Keratinocyte (primary cell): ENCODE data around the gene KRT7. TPM values are rescaled to one million over a fixed set of nuclear protein-coding genes. Genes with fewer than 3 reads are reported as not detected.

Experiments
- DNase-seq: peaks from one replicate; pipeline ENCODE4 v3.0.0-alpha.2; 2011; ENCODE audit warnings: low read depth, missing footprints, low spot score
- FAIRE-seq: peaks from 2 replicates; lab custom pipeline; 2011; peaks lifted over from hg19 to GRCh38; lab: Jason Lieb, UNC
- H2AFZ ChIP-seq: 2 replicates; pipeline ENCODE4 v1.6.0; 2012; ENCODE audit warnings: low read length, control low read depth, inconsistent platforms; ENCODE audit not compliant: control insufficient read depth
- H3K27ac ChIP-seq: 2 replicates; pipeline ENCODE4 v1.5.1; 2011; ENCODE audit warnings: low read length; ENCODE audit not compliant: control insufficient read depth, insufficient read depth
- H3K27me3 ChIP-seq: 3 replicates; pipeline ENCODE4 v1.6.0; 2011; ENCODE audit warnings: low read length; ENCODE audit not compliant: control insufficient read depth, insufficient read depth; ENCODE audit errors: extremely low read depth
- H3K36me3 ChIP-seq, 2 experiments: 2 replicates in 1 of 2; 3 replicates in 1 of 2; pipeline ENCODE4 v1.5.1; 2011; ENCODE audit warnings: low read length in 2 of 2, mild to moderate bottlenecking in 1 of 2; ENCODE audit not compliant: control insufficient read depth in 2 of 2, insufficient read depth in 2 of 2; ENCODE audit errors: extremely low read depth in 1 of 2
- H3K4me1 ChIP-seq: 3 replicates; pipeline ENCODE4 v1.5.1; 2011; ENCODE audit warnings: low read length; ENCODE audit not compliant: control insufficient read depth, insufficient read depth; ENCODE audit errors: extremely low read depth
- H3K4me2 ChIP-seq: 3 replicates; pipeline ENCODE4 v1.6.0; 2011; ENCODE audit warnings: low read depth, low read length; ENCODE audit not compliant: control insufficient read depth, insufficient read depth; ENCODE audit errors: extremely low read depth
- H3K4me3 ChIP-seq, 3 experiments: fragments of 200-600 bp in 1 of 3; sonication (generic) in 1 of 3; 2 replicates in 2 of 3; 3 replicates in 1 of 3; pipeline ENCODE4 v1.5.1; 2011 to 2016; ENCODE audit warnings: low read length in 3 of 3, mild to moderate bottlenecking in 3 of 3, control low read depth in 2 of 3, inconsistent platforms in 1 of 3, low read depth in 1 of 3, mixed read lengths in 1 of 3, mixed run types in 1 of 3, moderate library complexity in 1 of 3; ENCODE audit not compliant: control insufficient read depth in 2 of 3, insufficient read depth in 2 of 3; ENCODE audit errors: extremely low read depth in 1 of 3
- H3K79me2 ChIP-seq: 2 replicates; pipeline ENCODE4 v1.6.0; 2012; ENCODE audit warnings: low read length; ENCODE audit not compliant: control insufficient read depth, insufficient read depth
- H3K9ac ChIP-seq: 3 replicates; pipeline ENCODE4 v1.6.0; 2011; ENCODE audit warnings: low read length; ENCODE audit not compliant: control insufficient read depth, insufficient read depth; ENCODE audit errors: extremely low read depth
- H3K9me1 ChIP-seq: 3 replicates; pipeline ENCODE4 v1.6.0; 2011; ENCODE audit warnings: low read length; ENCODE audit not compliant: control insufficient read depth, insufficient read depth; ENCODE audit errors: extremely low read depth
- H3K9me3 ChIP-seq: 2 replicates; pipeline ENCODE4 v1.5.1; 2012; ENCODE audit warnings: low read depth, low read length; ENCODE audit not compliant: control insufficient read depth
- H4K20me1 ChIP-seq: 3 replicates; pipeline ENCODE4 v1.6.0; 2011; ENCODE audit warnings: low read length; ENCODE audit not compliant: control insufficient read depth, insufficient read depth; ENCODE audit errors: extremely low read depth
- EZH2 ChIP-seq: IDR thresholded peaks from one replicate; pipeline ENCODE4 v1.6.1; 2012; ENCODE audit warnings: inconsistent platforms, mild to moderate bottlenecking, low read length, moderate library complexity
- dilution Hi-C: fragments of 300-500 bp; cut with MboI; formaldehyde crosslinking; loops from one replicate; pipeline ENCODE4 v1.7.0; 2020; ENCODE audit warnings: low sequenced_read_pairs; ENCODE audit not compliant: extremely low pct_ligation_motif_present
- polyA plus RNA-seq, 5 experiments: library from polyadenylated mRNA; depleted of rRNA in 3 of 5; stranded (reverse) in 3 of 5; stranded (forward) in 1 of 5; unstranded in 1 of 5; fragments of >200 nt; gene quantifications; 1 replicate in 1 of 5; 2 replicates in 3 of 5; 3 replicates in 1 of 5; pipeline versions ENCODE4 v1.2.1 to v1.2.3, GENCODE V29; 2011 to 2012; ENCODE audit warnings: missing spikeins in 2 of 5, low read depth in 1 of 5, low replicate concordance in 1 of 5
- TF ChIP-seq, protein P1 (sequence below), 3 experiments: IDR thresholded peaks in 1 of 3; conservative IDR thresholded peaks in 1 of 3; optimal IDR thresholded peaks in 1 of 3; 2 replicates in 2 of 3; 3 replicates in 1 of 3; pipeline versions ENCODE3 to v1.5.1; 2011; ENCODE audit warnings: low read length in 3 of 3, mild to moderate bottlenecking in 3 of 3, moderate library complexity in 2 of 3, control low read depth in 1 of 3, inconsistent platforms in 1 of 3; ENCODE audit not compliant: insufficient read depth in 2 of 3; ENCODE audit errors: extremely low read depth in 1 of 3

KRT7 gene
- polyA plus RNA-seq, 1 donor (not counting 4 experiments of a cell fraction or from before 2014, with no cell fraction given), result 112 TPM

DNA sequence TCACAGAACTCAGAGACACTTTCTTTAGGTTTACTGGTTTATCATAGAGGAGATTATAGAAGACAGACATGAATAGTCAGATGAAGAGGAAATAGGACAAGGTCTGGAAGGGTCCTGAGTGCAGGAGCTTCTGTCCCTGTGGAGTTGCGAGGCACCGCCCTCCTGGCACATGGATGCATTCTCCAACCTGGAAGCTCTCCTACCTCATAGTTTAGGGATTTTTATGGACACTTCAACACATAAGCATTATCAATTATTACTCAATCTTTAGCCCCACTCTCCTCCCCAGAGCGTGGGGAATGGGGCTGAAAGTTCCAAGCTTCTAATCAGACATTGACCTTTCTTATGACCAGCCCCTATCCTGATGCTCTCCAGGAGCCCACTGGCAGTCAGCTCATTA, 12.6 kb upstream of the KRT7 start:
- no peaks in the 10 kb centered on the region for H3K79me2 ChIP-seq
- no peak overlapping the region for H3K4me2 ChIP-seq
- no peak overlapping the region for H3K4me3 ChIP-seq
- DNase-seq (no peak), FAIRE-seq (no peak)
- TF ChIP-seq, protein P1, sequence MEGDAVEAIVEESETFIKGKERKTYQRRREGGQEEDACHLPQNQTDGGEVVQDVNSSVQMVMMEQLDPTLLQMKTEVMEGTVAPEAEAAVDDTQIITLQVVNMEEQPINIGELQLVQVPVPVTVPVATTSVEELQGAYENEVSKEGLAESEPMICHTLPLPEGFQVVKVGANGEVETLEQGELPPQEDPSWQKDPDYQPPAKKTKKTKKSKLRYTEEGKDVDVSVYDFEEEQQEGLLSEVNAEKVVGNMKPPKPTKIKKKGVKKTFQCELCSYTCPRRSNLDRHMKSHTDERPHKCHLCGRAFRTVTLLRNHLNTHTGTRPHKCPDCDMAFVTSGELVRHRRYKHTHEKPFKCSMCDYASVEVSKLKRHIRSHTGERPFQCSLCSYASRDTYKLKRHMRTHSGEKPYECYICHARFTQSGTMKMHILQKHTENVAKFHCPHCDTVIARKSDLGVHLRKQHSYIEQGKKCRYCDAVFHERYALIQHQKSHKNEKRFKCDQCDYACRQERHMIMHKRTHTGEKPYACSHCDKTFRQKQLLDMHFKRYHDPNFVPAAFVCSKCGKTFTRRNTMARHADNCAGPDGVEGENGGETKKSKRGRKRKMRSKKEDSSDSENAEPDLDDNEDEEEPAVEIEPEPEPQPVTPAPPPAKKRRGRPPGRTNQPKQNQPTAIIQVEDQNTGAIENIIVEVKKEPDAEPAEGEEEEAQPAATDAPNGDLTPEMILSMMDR (optimal IDR thresholded peaks at IDR 0.05 in 1 of 3, IDR thresholded peaks at IDR 0.05 in 1 of 3, conservative IDR thresholded peaks at IDR 0.05 in 1 of 3; ENCODE audit: extremely low read depth in 1 of 3, insufficient read depth in 2 of 3, low read length in 3 of 3), result no peak
- no peak for TF ChIP-seq EZH2
- H3K27me3 ChIP-seq, result no peaks in the 10 kb centered on the region
- peaks cover 43% of the 10 kb centered on the region for H3K4me1 ChIP-seq
- H3K36me3 ChIP-seq, result no peaks in the 10 kb centered on the region
- no peaks in the 10 kb centered on the region for H3K9me3 ChIP-seq
- H3K9ac ChIP-seq, result no peak overlapping the region
- no peak overlapping the region for H2AFZ ChIP-seq
- no peaks in the 10 kb centered on the region for H3K9me1 ChIP-seq
- dilution Hi-C loops, result no loop called here
- H4K20me1 ChIP-seq, result no peaks in the 10 kb centered on the region
- H3K27ac ChIP-seq, result no peak overlapping the region

DNA sequence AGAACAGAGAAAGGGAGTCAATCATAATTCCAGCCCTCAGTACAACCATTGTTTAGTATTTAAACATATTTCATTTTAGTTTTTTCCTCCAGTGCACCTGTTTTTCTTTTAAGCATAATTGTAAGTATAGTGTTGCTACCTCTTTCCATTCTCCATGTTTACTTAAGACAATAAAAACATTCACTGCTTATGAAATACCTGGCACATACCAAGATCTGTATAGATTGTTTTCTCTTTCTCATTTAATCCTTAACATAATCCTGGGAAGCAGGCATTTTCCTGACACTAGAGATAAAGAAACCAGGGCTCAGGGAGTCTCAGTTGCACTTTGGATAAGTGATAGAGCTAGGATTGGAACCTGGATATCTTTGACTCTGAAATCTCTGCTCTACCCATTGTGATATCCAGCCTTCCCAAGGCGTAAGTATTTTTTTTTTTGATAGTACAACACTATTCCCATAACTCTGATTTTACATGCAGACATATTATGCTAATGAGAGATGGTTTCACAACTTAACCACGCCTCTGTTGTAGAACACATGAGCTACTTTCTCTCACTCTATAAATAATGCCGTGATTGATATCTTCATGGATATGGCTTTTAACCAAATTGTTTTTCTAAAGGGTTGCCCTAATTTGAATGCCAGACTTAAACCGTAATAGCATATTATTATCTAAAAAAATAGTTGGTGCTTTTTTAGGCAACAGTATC, 11.8 kb upstream of the KRT7 start:
- no peaks in the 10 kb centered on the region for H3K9me3 ChIP-seq
- H4K20me1 ChIP-seq, result no peaks in the 10 kb centered on the region
- TF ChIP-seq, protein P1 (optimal IDR thresholded peaks at IDR 0.05 in 1 of 3, IDR thresholded peaks at IDR 0.05 in 1 of 3, conservative IDR thresholded peaks at IDR 0.05 in 1 of 3; ENCODE audit: extremely low read depth in 1 of 3, insufficient read depth in 2 of 3, low read length in 3 of 3), result no peak
- no peak for TF ChIP-seq EZH2
- no peak overlapping the region for H3K27ac ChIP-seq
- H3K4me3 ChIP-seq, result no peak overlapping the region
- dilution Hi-C loops, result no loop called here
- no peak for FAIRE-seq
- H3K9ac ChIP-seq, result no peak overlapping the region
- no peaks in the 10 kb centered on the region for H3K27me3 ChIP-seq
- peaks cover 36% of the 10 kb centered on the region for H3K4me1 ChIP-seq
- H3K4me2 ChIP-seq, result peak overlapping the region; percentile 23
- no peaks in the 10 kb centered on the region for H3K79me2 ChIP-seq
- no peaks in the 10 kb centered on the region for H3K36me3 ChIP-seq
- no peak for DNase-seq
- no peaks in the 10 kb centered on the region for H3K9me1 ChIP-seq
- H2AFZ ChIP-seq, result no peak overlapping the region
